Astrocyte (in vitro differentiated cells and primary cell): ENCODE data around the gene FGFR4.

Source experiments
- CTCF ChIP-seq: IDR thresholded peaks from 2 replicates; pipeline ENCODE4 v1.5.1; 2011; ENCODE audit warnings: low read depth, mild to moderate bottlenecking, inconsistent platforms, low read length, moderate library complexity; ENCODE audit not compliant: insufficient read depth
- EZH2 ChIP-seq: IDR thresholded peaks from 2 replicates; pipeline ENCODE4 v1.6.1; 2012; ENCODE audit warnings: mild to moderate bottlenecking, low read length, inconsistent platforms; ENCODE audit not compliant: insufficient read depth

GRCh38 chr5:177067503-177067902 is 19.2 kb upstream of the FGFR4 start:
- TF ChIP-seq CTCF = no peak
- no peak for TF ChIP-seq EZH2
